Breast epithelium (tissue), 3 donors: ENCODE measurements around the gene MDM4.

ENCODE experiments used
- CTCF ChIP-seq, 3 donors: fragments of 450-650 bp; IDR thresholded peaks; one replicate each; pipeline ENCODE4 v1.5.1; 2016 to 2017; ENCODE audit warnings: antibody characterized with exemption in 3 of 3, mild to moderate bottlenecking in 3 of 3, moderate library complexity in 3 of 3
- POLR2A ChIP-seq: fragments of 450-650 bp; IDR thresholded peaks from one replicate; pipeline ENCODE4 v1.6.1; 2016; ENCODE audit warnings: antibody characterized with exemption, mild to moderate bottlenecking, moderate library complexity
- POLR2AphosphoS5 ChIP-seq, 3 donors: sonication (generic); formaldehyde crosslinking; IDR thresholded peaks; one replicate each; pipeline ENCODE4 v1.6.1; 2017; ENCODE audit warnings: antibody characterized with exemption in 3 of 3

- TF ChIP-seq POLR2AphosphoS5 (IDR thresholded peaks at IDR 0.05) (no peak), POLR2A (no peak), CTCF (IDR thresholded peaks at IDR 0.05) (no peak)
Observed at GRCh38 chr1:204509186-204509635, 7.0 kb upstream of the MDM4 start.
